Brain microvascular endothelial cell (primary cell): ENCODE results near the gene RC3H1.

Experiments
- DNase-seq: peaks from one replicate; pipeline ENCODE4 v3.0.0-alpha.2; 2020
- H3K27ac ChIP-seq: fragments of 250-450 bp; sonication (Bioruptor Pico); 2 replicates; pipeline ENCODE4 v1.5.1; 2020; ENCODE audit warnings: mild to moderate bottlenecking, moderate library complexity
- H3K27me3 ChIP-seq: fragments of 250-450 bp; sonication (Bioruptor Pico); replicated peaks from 2 replicates; pipeline ENCODE4 v1.5.1; 2020; ENCODE audit warnings: mild to moderate bottlenecking
- H3K36me3 ChIP-seq: fragments of 250-450 bp; sonication (Bioruptor Pico); replicated peaks from 2 replicates; pipeline ENCODE4 v1.5.1; 2020; ENCODE audit warnings: mild to moderate bottlenecking
- H3K4me3 ChIP-seq: 2 replicates; pipeline ENCODE4 v1.5.1; 2011; ENCODE audit warnings: low read depth, mild to moderate bottlenecking, control low read depth, low read length, moderate library complexity
- CTCF ChIP-seq: IDR thresholded peaks from 2 replicates; pipeline ENCODE4 v1.5.1; 2011; ENCODE audit warnings: low read depth, mild to moderate bottlenecking, moderate library complexity, low read length, control low read depth, inconsistent platforms; ENCODE audit errors: missing control alignments
- in situ Hi-C: cut with HindIII; loops from 2 replicates; pipeline ENCODE4 v1.10.0; 2017; ENCODE audit warnings: low sequenced_read_pairs, low pct_ligation_motif_present

Gene RC3H1

GRCh38 chr1:174036204-174036603 is 14.0 kb upstream of the RC3H1 start:
- DNase-seq, result no peak
- no peak for TF ChIP-seq CTCF
- Histone ChIP-seq H3K27me3 (no peaks in the 10 kb centered on the region), H3K36me3 (no peaks in the 10 kb centered on the region), H3K27ac (no peak overlapping the region), H3K4me3 (no peak overlapping the region)
- in situ Hi-C loops, result no loop called here

GRCh38 chr1:174032671-174033222 is 10.6 kb upstream of the RC3H1 start:
- H3K36me3 ChIP-seq, result no peaks in the 10 kb centered on the region
- no peaks in the 10 kb centered on the region for H3K27me3 ChIP-seq
- in situ Hi-C loops, result no loop called here
- H3K27ac ChIP-seq, result no peak overlapping the region
- no peak overlapping the region for H3K4me3 ChIP-seq
- DNase-seq, result no peak
- no peak for TF ChIP-seq CTCF

- in situ Hi-C loops, result no loop called here
- no peak for TF ChIP-seq CTCF
- DNase-seq, result no peak
- Histone ChIP-seq H3K27me3 (no peaks in the 10 kb centered on the region), H3K36me3 (no peaks in the 10 kb centered on the region), H3K4me3 (no peak overlapping the region), H3K27ac (no peak overlapping the region)
These were observed 8.9 kb upstream of the RC3H1 start for GRCh38 chr1:174031099-174031498.

- Histone ChIP-seq H3K36me3 (no peaks in the 10 kb centered on the region), H3K4me3 (no peak overlapping the region), H3K27me3 (no peaks in the 10 kb centered on the region), H3K27ac (no peak overlapping the region)
- in situ Hi-C loops, result no loop called here
- no peak for DNase-seq
- TF ChIP-seq CTCF, result no peak
These were observed 6.3 kb upstream of the RC3H1 start for GRCh38 chr1:174028495-174028894.

- H3K27me3 ChIP-seq, result no peaks in the 10 kb centered on the region
- TF ChIP-seq CTCF, result no peak
- no peak overlapping the region for H3K27ac ChIP-seq
- no peak overlapping the region for H3K4me3 ChIP-seq
- DNase-seq, result peak; percentile 23
- in situ Hi-C loops, result no loop called here
- no peaks in the 10 kb centered on the region for H3K36me3 ChIP-seq
These were observed 1.3 kb upstream of the RC3H1 start for GRCh38 chr1:174023440-174023839.

GRCh38 chr1:174022976-174023277 is 770 bp upstream of the RC3H1 start:
- no peak for TF ChIP-seq CTCF
- Histone ChIP-seq H3K4me3 (peak overlapping the region; percentile 92), H3K27ac (no peak overlapping the region), H3K27me3 (no peaks in the 10 kb centered on the region), H3K36me3 (no peaks in the 10 kb centered on the region)
- no peak for DNase-seq
- in situ Hi-C loops, result no loop called here
